Sigmoid colon (tissue), 4 donors: Measurements from ENCODE around the gene ANKRD10.

Experiments
- CTCF ChIP-seq, 4 experiments: fragments of 450-650 bp in 3 of 4; fragments of 200-600 bp in 1 of 4; IDR thresholded peaks; one replicate each; pipeline ENCODE4 v1.5.1; 2016 to 2019; ENCODE audit warnings: antibody characterized with exemption in 4 of 4, mild to moderate bottlenecking in 3 of 4, moderate library complexity in 2 of 4
- EP300 ChIP-seq, 4 donors: sonication (generic); formaldehyde crosslinking; IDR thresholded peaks; one replicate each; pipeline ENCODE4 v1.6.1; 2017; ENCODE audit warnings: antibody characterized with exemption in 4 of 4
- POLR2A ChIP-seq, 2 donors: fragments of 450-650 bp; IDR thresholded peaks; one replicate each; pipeline ENCODE4 v1.6.1; 2016; ENCODE audit warnings: antibody characterized with exemption in 2 of 2, mild to moderate bottlenecking in 2 of 2, moderate library complexity in 2 of 2

- TF ChIP-seq CTCF (IDR thresholded peaks at IDR 0.05) = no peak
- TF ChIP-seq EP300 (IDR thresholded peaks at IDR 0.05) = no peak
- no peak for TF ChIP-seq POLR2A (IDR thresholded peaks at IDR 0.05)
Measured at GRCh38 chr13:110949628-110950027, 34.8 kb upstream of the ANKRD10 start.
